ENCODE results near the gene SECISBP2L. TPM values are rescaled to one million over a fixed set of nuclear protein-coding genes. Genes with fewer than 3 reads are reported as not detected.
"Not testable (repeated sequence)": the region's sequence is repeated elsewhere in the genome, so short reads cannot be mapped to it uniquely, and the experiment has no call there.

Gene SECISBP2L
- total RNA-seq, 3 donors from 2014 or later, result 49.2 to 70.6 (median 62.3) TPM

DNA sequence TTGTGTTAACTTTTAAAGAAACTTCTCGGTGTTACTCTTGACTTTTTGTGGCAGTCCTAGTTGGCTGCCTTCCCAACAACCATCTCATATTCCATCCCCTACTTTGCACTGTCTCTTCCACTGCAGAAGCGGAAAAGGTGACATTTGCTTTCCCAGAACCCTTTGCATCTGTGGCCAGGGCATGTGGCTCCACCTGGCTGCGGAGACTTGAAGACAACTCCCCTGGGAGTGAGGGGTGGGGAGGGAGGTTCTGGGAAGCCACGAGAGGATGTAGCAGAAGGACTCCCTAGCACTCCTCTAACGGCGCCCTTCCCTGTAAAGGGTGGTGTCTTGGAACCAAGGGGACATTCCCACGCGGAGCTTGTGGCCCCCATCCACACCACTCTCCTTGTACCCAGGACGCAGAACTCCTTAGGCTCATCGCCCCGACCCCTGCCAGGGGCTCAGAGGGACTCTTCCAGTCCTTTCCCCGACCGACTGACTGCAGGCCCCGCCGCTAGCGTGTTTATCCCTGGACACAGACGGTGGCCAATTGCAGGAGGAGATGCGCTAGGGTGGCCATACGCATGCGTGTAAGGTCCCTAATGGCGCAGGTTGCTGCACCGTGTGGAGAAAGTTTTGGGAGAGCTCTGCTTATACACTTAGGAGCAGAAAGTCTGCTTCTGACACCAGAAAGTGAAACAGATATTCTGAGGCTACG, 33.2 kb upstream of the SECISBP2L start:
- Histone ChIP-seq H3K9me3 (no peaks in the 10 kb centered on the region), H3K27ac (no peak overlapping the region), H3K36me3 (no peaks in the 10 kb centered on the region), H3K4me1 (no peaks in the 10 kb centered on the region), H3K27me3 (no peaks in the 10 kb centered on the region), H3K4me3 (no peak overlapping the region)
- intact Hi-C loops (cut with DNase I; ENCODE audit: low total_unique reads), result no loop called here
- DNase-seq (ENCODE audit: low spot score in 2 of 2), result no peak
- TF ChIP-seq POLR2A (IDR thresholded peaks at IDR 0.05), result no peak
- TF ChIP-seq, protein P1, sequence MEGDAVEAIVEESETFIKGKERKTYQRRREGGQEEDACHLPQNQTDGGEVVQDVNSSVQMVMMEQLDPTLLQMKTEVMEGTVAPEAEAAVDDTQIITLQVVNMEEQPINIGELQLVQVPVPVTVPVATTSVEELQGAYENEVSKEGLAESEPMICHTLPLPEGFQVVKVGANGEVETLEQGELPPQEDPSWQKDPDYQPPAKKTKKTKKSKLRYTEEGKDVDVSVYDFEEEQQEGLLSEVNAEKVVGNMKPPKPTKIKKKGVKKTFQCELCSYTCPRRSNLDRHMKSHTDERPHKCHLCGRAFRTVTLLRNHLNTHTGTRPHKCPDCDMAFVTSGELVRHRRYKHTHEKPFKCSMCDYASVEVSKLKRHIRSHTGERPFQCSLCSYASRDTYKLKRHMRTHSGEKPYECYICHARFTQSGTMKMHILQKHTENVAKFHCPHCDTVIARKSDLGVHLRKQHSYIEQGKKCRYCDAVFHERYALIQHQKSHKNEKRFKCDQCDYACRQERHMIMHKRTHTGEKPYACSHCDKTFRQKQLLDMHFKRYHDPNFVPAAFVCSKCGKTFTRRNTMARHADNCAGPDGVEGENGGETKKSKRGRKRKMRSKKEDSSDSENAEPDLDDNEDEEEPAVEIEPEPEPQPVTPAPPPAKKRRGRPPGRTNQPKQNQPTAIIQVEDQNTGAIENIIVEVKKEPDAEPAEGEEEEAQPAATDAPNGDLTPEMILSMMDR (IDR thresholded peaks at IDR 0.05), result no peak
- TF ChIP-seq POLR2AphosphoS5 (IDR thresholded peaks at IDR 0.05), result no peak

DNA sequence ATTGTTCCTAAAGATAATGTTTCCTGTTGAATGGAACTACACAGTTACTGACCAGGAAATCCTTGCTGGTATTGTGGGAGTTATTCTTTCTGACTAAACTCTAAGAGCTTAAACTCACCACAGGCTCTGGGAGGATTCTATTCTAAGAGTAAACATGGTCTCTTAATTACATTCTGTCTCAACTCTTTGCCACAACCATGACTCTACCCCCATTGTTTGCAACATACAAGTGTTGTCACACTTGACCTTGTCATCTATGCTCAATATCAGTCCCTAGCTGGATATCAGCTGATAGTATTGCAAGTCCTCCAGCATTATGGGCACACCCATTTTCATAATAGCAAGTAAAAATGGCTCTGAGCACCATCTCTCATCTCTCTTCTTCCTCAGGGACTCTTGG, 29.6 kb upstream of the SECISBP2L start:
- peak overlapping the region; percentile 1 to 54 for H3K27ac ChIP-seq

DNA sequence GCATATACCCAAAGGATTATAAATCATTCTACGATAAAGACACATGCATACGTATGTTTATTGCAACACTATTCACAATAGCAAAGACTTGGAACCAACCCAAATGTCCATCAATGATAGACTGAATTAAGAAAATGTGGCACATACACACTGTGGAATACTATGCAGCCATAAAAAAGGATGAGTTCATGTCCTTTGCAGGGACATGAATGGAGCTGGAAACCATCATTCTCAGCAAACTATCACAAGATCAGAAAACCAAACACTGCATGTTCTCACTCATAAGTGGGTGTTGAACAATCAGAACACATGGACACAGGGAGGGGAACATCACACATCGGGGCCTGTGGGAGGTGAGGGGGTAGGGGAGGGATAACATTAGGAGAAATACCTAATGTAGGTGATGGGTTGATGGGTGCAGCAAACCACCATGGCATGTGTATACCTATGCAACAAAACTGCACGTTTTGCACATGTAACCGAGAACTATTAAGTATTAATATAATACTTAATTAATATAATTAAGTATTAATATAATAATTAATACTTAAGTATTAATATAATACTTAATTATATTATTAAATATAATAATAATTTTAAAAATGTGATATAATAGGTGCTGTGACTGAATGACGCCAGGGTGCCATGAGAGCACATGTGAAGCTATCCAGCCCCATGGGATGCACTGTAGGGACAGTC, 28.5 kb upstream of the SECISBP2L start:
- H3K27ac ChIP-seq; H3K4me3 ChIP-seq; H3K27me3 ChIP-seq; H3K9me3 ChIP-seq; DNase-seq (ENCODE audit: low spot score in 2 of 2); H3K4me1 ChIP-seq; intact Hi-C loops (cut with DNase I; ENCODE audit: low total_unique reads); H3K36me3 ChIP-seq: not testable (repeated sequence)

More for the DNA sequence above, 29.6 kb upstream of the SECISBP2L start:
- H3K36me3 ChIP-seq, result no peaks in the 10 kb centered on the region
- DNase-seq (ENCODE audit: low spot score in 2 of 2), result no peak
- no peak overlapping the region for H3K4me3 ChIP-seq
- no peaks in the 10 kb centered on the region for H3K4me1 ChIP-seq
- H3K27me3 ChIP-seq, result no peaks in the 10 kb centered on the region
- intact Hi-C loops (cut with DNase I; ENCODE audit: low total_unique reads), result no loop called here
- TF ChIP-seq, protein P1 (IDR thresholded peaks at IDR 0.05), result no peak
- TF ChIP-seq POLR2A (IDR thresholded peaks at IDR 0.05) (no peak), POLR2AphosphoS5 (IDR thresholded peaks at IDR 0.05) (no peak)
- H3K9me3 ChIP-seq, result no peaks in the 10 kb centered on the region

DNA sequence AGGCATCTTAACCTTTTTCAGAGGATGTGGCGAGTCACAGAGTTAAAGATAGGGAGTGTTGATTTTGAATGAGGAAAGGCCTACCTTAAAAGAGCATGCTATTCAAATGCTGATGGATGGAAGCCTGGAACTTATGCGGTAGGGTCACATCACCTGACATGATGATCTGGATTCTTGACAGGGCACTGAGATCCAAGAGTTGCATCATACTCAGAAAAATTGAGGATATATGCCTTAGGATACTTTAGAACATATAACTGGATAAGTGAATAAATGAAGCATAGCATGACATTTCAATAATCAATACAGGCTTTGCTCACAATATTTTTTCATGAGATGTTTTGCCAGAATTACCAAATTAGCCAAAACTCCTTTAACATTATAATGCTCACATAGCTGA, 20.1 kb upstream of the SECISBP2L start:
- Histone ChIP-seq H3K9me3 (no peaks in the 10 kb centered on the region), H3K4me3 (no peak overlapping the region), H3K27ac (no peak overlapping the region), H3K36me3 (no peaks in the 10 kb centered on the region), H3K4me1 (no peaks in the 10 kb centered on the region), H3K27me3 (no peaks in the 10 kb centered on the region)
- TF ChIP-seq, protein P1 (IDR thresholded peaks at IDR 0.05), result no peak
- TF ChIP-seq POLR2AphosphoS5 (IDR thresholded peaks at IDR 0.05) (no peak), POLR2A (IDR thresholded peaks at IDR 0.05) (no peak)
- intact Hi-C loops (cut with DNase I; ENCODE audit: low total_unique reads), result no loop called here
- DNase-seq (ENCODE audit: low spot score in 2 of 2), result no peak

DNA sequence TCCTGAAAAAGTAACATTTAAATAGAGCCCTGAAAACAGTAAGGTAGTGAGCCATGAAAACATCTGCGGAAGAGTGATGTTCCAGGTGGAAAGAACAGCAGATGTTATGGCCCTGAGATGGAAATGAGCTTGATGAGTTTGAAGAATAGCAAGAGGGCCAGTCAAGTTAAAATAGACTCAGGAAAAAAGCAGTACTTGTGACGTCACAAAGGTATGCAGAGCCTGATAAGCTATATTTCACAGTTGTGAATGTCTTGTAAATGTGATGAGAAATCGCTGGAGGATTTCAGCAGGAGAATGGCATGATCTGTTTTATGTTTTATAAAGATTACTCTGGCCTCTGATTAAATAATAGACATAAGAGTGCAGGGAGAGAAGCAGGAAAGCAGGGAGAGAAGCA, 18.6 kb upstream of the SECISBP2L start:
- TF ChIP-seq, protein P1 (IDR thresholded peaks at IDR 0.05), result no peak
- no peak for TF ChIP-seq POLR2A (IDR thresholded peaks at IDR 0.05)
- no peak for TF ChIP-seq POLR2AphosphoS5 (IDR thresholded peaks at IDR 0.05)
- intact Hi-C loops (cut with DNase I; ENCODE audit: low total_unique reads), result no loop called here

More for the DNA sequence above, 18.6 kb upstream of the SECISBP2L start:
- no peaks in the 10 kb centered on the region for H3K9me3 ChIP-seq
- no peaks in the 10 kb centered on the region for H3K4me1 ChIP-seq
- H3K27ac ChIP-seq, result no peak overlapping the region
- no peaks in the 10 kb centered on the region for H3K27me3 ChIP-seq
- no peak for DNase-seq (ENCODE audit: low spot score in 2 of 2)
- H3K36me3 ChIP-seq, result no peaks in the 10 kb centered on the region
- no peak overlapping the region for H3K4me3 ChIP-seq
